Measurements from ENCODE around the gene UBA7.

DNA sequence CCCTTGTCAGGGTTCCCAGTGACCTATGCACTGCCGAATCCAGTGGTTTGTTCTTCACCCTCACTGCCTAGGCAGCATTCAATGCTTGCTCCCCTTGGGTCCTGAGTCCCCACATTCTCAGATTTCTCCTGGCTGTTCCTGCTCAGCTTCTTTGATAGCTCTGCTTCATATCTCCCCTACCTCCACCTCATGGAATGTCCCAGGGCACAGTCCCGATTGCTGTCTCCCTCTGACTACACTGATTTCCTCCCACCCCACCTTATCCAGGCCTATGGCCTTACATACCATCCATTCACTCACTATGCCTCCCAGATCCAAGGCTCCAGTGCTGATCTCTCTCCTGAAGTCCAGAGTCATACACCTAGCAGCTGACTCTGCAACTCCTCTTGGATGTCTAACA is 12.6 kb downstream of the UBA7 start:
- TF ChIP-seq, protein P1, sequence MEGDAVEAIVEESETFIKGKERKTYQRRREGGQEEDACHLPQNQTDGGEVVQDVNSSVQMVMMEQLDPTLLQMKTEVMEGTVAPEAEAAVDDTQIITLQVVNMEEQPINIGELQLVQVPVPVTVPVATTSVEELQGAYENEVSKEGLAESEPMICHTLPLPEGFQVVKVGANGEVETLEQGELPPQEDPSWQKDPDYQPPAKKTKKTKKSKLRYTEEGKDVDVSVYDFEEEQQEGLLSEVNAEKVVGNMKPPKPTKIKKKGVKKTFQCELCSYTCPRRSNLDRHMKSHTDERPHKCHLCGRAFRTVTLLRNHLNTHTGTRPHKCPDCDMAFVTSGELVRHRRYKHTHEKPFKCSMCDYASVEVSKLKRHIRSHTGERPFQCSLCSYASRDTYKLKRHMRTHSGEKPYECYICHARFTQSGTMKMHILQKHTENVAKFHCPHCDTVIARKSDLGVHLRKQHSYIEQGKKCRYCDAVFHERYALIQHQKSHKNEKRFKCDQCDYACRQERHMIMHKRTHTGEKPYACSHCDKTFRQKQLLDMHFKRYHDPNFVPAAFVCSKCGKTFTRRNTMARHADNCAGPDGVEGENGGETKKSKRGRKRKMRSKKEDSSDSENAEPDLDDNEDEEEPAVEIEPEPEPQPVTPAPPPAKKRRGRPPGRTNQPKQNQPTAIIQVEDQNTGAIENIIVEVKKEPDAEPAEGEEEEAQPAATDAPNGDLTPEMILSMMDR (IDR thresholded peaks at IDR 0.05; ENCODE audit: insufficient read depth, low read length, poor library complexity, severe bottlenecking) = no peak
- TF ChIP-seq EZH2phosphoT487 (conservative IDR thresholded peaks at IDR 0.05; ENCODE audit: low read length) = no peak

All from SU-DHL-6 (cell line).